Measurements from ENCODE around the gene DPP9.

DNA sequence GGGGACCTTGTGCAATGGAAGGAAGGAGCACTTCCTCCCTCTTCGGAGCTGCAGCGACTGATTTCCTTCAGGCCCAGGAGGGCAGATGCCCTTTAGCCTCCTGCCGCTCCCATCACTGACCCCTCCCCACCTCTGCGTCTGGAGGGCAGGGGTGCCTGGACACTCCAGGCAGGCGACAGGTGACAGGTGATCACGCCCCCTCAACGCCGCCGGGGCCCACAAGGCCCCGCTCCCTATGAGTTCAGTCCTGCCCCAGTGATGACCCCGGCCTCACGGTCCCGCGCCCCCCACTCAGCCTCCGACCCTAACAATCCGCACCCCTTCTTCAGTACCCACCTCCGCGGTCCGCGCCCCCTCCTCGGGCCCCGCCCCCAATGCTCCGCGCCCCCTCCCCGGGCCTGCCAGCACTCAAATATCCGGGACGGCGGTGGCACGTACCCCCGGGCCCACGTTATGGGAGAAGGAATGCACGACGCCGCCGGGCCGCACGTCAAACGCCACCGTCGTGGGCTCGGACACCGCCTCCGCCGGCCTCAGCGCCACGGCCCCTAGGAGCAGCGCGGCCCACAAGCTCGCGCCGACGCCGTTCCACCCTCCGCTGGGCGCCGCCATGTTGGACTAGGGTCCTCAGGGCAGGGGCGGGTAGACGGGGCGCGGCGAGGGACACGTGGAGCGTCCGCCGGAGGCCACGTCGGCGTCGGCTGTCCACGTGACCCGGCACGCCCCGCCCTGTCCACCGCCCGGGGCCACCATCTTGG, 53.7 kb downstream of the DPP9 start, which contains the start of gene MYDGF:
- TF ChIP-seq, protein P1, sequence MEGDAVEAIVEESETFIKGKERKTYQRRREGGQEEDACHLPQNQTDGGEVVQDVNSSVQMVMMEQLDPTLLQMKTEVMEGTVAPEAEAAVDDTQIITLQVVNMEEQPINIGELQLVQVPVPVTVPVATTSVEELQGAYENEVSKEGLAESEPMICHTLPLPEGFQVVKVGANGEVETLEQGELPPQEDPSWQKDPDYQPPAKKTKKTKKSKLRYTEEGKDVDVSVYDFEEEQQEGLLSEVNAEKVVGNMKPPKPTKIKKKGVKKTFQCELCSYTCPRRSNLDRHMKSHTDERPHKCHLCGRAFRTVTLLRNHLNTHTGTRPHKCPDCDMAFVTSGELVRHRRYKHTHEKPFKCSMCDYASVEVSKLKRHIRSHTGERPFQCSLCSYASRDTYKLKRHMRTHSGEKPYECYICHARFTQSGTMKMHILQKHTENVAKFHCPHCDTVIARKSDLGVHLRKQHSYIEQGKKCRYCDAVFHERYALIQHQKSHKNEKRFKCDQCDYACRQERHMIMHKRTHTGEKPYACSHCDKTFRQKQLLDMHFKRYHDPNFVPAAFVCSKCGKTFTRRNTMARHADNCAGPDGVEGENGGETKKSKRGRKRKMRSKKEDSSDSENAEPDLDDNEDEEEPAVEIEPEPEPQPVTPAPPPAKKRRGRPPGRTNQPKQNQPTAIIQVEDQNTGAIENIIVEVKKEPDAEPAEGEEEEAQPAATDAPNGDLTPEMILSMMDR (IDR thresholded peaks at IDR 0.05; ENCODE audit: low read depth, low read length) = no peak
- TF ChIP-seq EZH2phosphoT487 (IDR thresholded peaks at IDR 0.05; ENCODE audit: low read depth) = no peak
